ENCODE results near the gene RANBP10.
"Not testable (repeated sequence)": the region's sequence is repeated elsewhere in the genome, so short reads cannot be mapped to it uniquely, and the experiment has no call there.

RANBP10 gene

GRCh38 chr16:67775273-67775672 lies 31.1 kb downstream of the RANBP10 start:
- no peak for DNase-seq

- no peak for DNase-seq
These were observed 31.9 kb downstream of the RANBP10 start for GRCh38 chr16:67774457-67774853.

GRCh38 chr16:67773569-67774456 lies 32.5 kb downstream of the RANBP10 start:
- no peak for DNase-seq

GRCh38 chr16:67773099-67773498 lies 33.3 kb downstream of the RANBP10 start:
- no peak for DNase-seq

- no peak for DNase-seq
These were observed 35.9 kb downstream of the RANBP10 start for GRCh38 chr16:67770346-67770991.

GRCh38 chr16:67767953-67768352 lies 38.4 kb downstream of the RANBP10 start:
- no peak for DNase-seq

GRCh38 chr16:67766291-67766690 lies 40.1 kb downstream of the RANBP10 start:
- no peak for DNase-seq

- DNase-seq = no peak
These were observed 42.1 kb downstream of the RANBP10 start for GRCh38 chr16:67764158-67764667.

- DNase-seq = no peak
These were observed 43.3 kb downstream of the RANBP10 start for GRCh38 chr16:67763066-67763465.

- no peak for DNase-seq
These were observed 44.0 kb downstream of the RANBP10 start for GRCh38 chr16:67762385-67762784.

GRCh38 chr16:67761924-67762323 lies 44.4 kb downstream of the RANBP10 start:
- DNase-seq = no peak

- DNase-seq = no peak
These were observed 45.5 kb downstream of the RANBP10 start for GRCh38 chr16:67760956-67761230.

GRCh38 chr16:67760206-67760955 lies 46.0 kb downstream of the RANBP10 start:
- DNase-seq = no peak

GRCh38 chr16:67758966-67759365 lies 47.4 kb downstream of the RANBP10 start:
- DNase-seq = no peak

- no peak for DNase-seq
These were observed 48.4 kb downstream of the RANBP10 start for GRCh38 chr16:67758006-67758405.

- DNase-seq = no peak
These were observed 53.7 kb downstream of the RANBP10 start for GRCh38 chr16:67752641-67753040.

GRCh38 chr16:67751331-67751730 lies 55.0 kb downstream of the RANBP10 start:
- not testable (repeated sequence) for DNase-seq

- no peak for DNase-seq
These were observed 55.9 kb downstream of the RANBP10 start for GRCh38 chr16:67750466-67750865.

GRCh38 chr16:67749436-67750078 lies 56.8 kb downstream of the RANBP10 start:
- no peak for DNase-seq

GRCh38 chr16:67748834-67749233 lies 57.5 kb downstream of the RANBP10 start:
- no peak for DNase-seq

GRCh38 chr16:67746846-67747245 lies 59.5 kb downstream of the RANBP10 start:
- no peak for DNase-seq

- no peak for DNase-seq
These were observed 65.2 kb downstream of the RANBP10 start for GRCh38 chr16:67741118-67741517.

- no peak for DNase-seq
These were observed 66.0 kb downstream of the RANBP10 start for GRCh38 chr16:67740391-67740790.
